HepG2 (cell line): Measurements from ENCODE around the gene UBL3. TPM values are rescaled to one million over a fixed set of nuclear protein-coding genes. Genes with fewer than 3 reads are reported as not detected.

ENCODE experiments used
- CAMTA2 ChIP-seq: sonication (generic); formaldehyde crosslinking; IDR thresholded peaks from 2 replicates; pipeline ENCODE4 v1.4.0; 2020; ENCODE audit warnings: mild to moderate bottlenecking, missing genetic modification reagents, borderline replicate concordance
- CEBPZ ChIP-seq: IDR thresholded peaks from 2 replicates; pipeline ENCODE4 v1.6.1; 2012; ENCODE audit warnings: low read length, improper control_type of control experiment
- FOSL2 ChIP-seq: sonication (generic); formaldehyde crosslinking; IDR thresholded peaks from 2 replicates; pipeline ENCODE4 v1.4.0; 2020; ENCODE audit warnings: missing genetic modification reagents
- MEIS2 ChIP-seq: sonication (generic); formaldehyde crosslinking; IDR thresholded peaks from 2 replicates; pipeline ENCODE4 v1.9.0; 2021; ENCODE audit warnings: mild to moderate bottlenecking, missing genetic modification reagents
- SNAPC4 ChIP-seq: sonication (generic); formaldehyde crosslinking; IDR thresholded peaks from 2 replicates; pipeline ENCODE4 v1.4.0; 2020; ENCODE audit warnings: mild to moderate bottlenecking, missing genetic modification reagents
- STAT6 ChIP-seq: sonication (generic); formaldehyde crosslinking; IDR thresholded peaks from 2 replicates; pipeline ENCODE4 v1.4.0; 2020; ENCODE audit warnings: missing genetic modification reagents, mild to moderate bottlenecking, borderline replicate concordance
- TAF15 ChIP-seq: fragments of 200-400 bp; formaldehyde crosslinking; IDR thresholded peaks from one replicate; pipeline ENCODE4 v1.6.1; 2018; ENCODE audit warnings: mild to moderate bottlenecking, low read depth, low read length; ENCODE audit not compliant: poor library complexity, severe bottlenecking
- YEATS4 ChIP-seq: sonication (generic); formaldehyde crosslinking; IDR thresholded peaks from 2 replicates; pipeline ENCODE4 v1.4.0; 2020; ENCODE audit warnings: missing genetic modification reagents, borderline replicate concordance
- ZNF709 ChIP-seq: sonication (generic); formaldehyde crosslinking; IDR thresholded peaks from 2 replicates; pipeline ENCODE4 v1.5.0; 2020; ENCODE audit warnings: mild to moderate bottlenecking, missing genetic modification reagents
- ZNF761 ChIP-seq: sonication (generic); formaldehyde crosslinking; conservative IDR thresholded peaks from 2 replicates; pipeline ENCODE4 v1.4.0; 2020; ENCODE audit warnings: mild to moderate bottlenecking, missing genetic modification reagents
- polyA plus RNA-seq, 8 experiments: library from polyadenylated mRNA; depleted of rRNA in 3 of 8; stranded (reverse) in 7 of 8; unstranded in 1 of 8; fragments of >200 nt; fragmentation: Illumina TruSeq in 4 of 8; extraction: Trizol in 4 of 8; gene quantifications; 2 replicates each; pipeline versions ENCODE4 v1.2.1 to v1.2.3, GENCODE V29; 2011 to 2016; ENCODE audit warnings: low read depth in 4 of 8, missing spikeins in 1 of 8, mixed read lengths in 1 of 8; ENCODE audit not compliant: insufficient read depth in 1 of 8
- total RNA-seq, 5 experiments: library from RNA; depleted of rRNA; stranded (reverse); fragments of >200 nt; fragmentation: Illumina TruSeq; extraction: Trizol; gene quantifications; 2 replicates each; pipeline ENCODE4 v1.2.3, GENCODE V29; 2016; ENCODE audit warnings: low read depth in 1 of 5
- TF ChIP-seq, protein P1 (sequence below): sonication (generic); formaldehyde crosslinking; IDR thresholded peaks from 2 replicates; pipeline ENCODE4 v1.5.1; 2020; ENCODE audit warnings: mild to moderate bottlenecking, missing genetic modification reagents, moderate library complexity

The UBL3 gene
- total and polyA plus RNA-seq, 2 of the 13 experiments (the other 11 are each of a cell fraction or from before 2014, with no cell fraction given) = 7.4 to 9.6 TPM

- TF ChIP-seq TAF15 = no peak
- TF ChIP-seq ZNF709 (CRISPR knock-in tag) = no peak
- TF ChIP-seq STAT6 (CRISPR knock-in tag) = no peak
- TF ChIP-seq MEIS2 = no peak
- TF ChIP-seq CEBPZ = no peak
- no peak for TF ChIP-seq YEATS4 (CRISPR knock-in tag)
- no peak for TF ChIP-seq SNAPC4 (CRISPR knock-in tag)
- TF ChIP-seq FOSL2 (CRISPR knock-in tag) = no peak
- TF ChIP-seq, protein P1, sequence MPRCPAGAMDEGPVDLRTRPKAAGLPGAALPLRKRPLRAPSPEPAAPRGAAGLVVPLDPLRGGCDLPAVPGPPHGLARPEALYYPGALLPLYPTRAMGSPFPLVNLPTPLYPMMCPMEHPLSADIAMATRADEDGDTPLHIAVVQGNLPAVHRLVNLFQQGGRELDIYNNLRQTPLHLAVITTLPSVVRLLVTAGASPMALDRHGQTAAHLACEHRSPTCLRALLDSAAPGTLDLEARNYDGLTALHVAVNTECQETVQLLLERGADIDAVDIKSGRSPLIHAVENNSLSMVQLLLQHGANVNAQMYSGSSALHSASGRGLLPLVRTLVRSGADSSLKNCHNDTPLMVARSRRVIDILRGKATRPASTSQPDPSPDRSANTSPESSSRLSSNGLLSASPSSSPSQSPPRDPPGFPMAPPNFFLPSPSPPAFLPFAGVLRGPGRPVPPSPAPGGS (CRISPR knock-in tag) = no peak
- TF ChIP-seq CAMTA2 (CRISPR knock-in tag) = no peak
- no peak for TF ChIP-seq ZNF761 (CRISPR knock-in tag)
Observed at GRCh38 chr13:29855784-29856183, 5.4 kb upstream of the UBL3 start (continued).
